CD4-positive, alpha-beta T cell treated with Interleukin-17A for 1 hour (primary cell): ENCODE results near the gene SRGAP3.
A peak's percentile ranks its signal among the peaks of the same experiment; 100 is the strongest.

Experiments used
- DNase-seq: peaks from one replicate; pipeline ENCODE4 v3.0.0-alpha.2; 2020

The SRGAP3 gene

GRCh38 chr3:8981296-8981695 is 268.1 kb downstream of the SRGAP3 start:
- DNase-seq = no peak

DNA sequence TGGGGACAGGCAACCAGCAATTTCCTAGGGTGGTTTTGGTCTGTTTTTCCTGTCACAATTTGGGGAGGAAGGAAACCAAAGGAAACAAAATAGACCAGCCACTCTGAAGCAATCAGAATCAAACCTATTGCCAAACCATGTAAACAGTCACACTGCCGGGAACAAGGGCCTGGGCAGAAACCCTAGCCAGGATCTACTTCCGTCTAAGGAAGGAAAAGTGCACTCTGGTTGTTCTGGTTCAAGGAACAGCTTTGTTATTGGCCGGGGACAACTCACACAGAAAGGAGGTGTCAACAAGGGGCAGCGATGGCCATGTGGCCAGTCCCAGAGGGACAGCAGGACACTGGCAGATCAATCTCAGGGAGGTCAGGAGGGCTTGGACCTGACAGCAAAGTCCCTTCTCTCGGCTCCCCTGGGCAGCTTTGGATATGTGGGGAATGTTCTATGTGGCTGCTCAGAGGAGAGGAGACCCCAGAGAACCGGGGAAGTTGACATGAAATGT is 268.6 kb downstream of the SRGAP3 start:
- DNase-seq = no peak

DNA sequence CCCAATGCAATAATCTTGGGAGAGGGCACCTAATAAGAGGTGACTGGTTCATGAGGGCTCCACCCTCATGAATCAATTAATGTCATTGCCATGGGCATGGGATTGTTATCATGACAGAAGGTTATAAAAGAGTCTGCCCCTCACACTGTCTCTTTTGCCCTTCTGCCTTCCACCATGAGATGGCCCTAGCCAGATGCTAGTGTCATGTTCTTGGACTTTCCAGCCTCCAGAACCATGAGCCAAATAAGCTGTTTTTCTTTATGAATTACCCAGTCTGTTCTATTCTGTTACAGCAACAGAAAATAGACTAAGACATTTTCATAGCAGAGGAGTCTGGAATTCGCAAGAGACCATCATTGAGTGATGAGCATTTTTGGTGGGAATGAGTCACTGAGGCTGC is 270.2 kb downstream of the SRGAP3 start:
- DNase-seq = no peak

GRCh38 chr3:8978551-8978950 is 270.9 kb downstream of the SRGAP3 start:
- DNase-seq = no peak

GRCh38 chr3:8976540-8977182 is 272.8 kb downstream of the SRGAP3 start:
- DNase-seq = no peak

- DNase-seq = no peak
These were observed 274.1 kb downstream of the SRGAP3 start for GRCh38 chr3:8975081-8976020.

- DNase-seq = no peak
These were observed 275.0 kb downstream of the SRGAP3 start for GRCh38 chr3:8974458-8974857.

DNA sequence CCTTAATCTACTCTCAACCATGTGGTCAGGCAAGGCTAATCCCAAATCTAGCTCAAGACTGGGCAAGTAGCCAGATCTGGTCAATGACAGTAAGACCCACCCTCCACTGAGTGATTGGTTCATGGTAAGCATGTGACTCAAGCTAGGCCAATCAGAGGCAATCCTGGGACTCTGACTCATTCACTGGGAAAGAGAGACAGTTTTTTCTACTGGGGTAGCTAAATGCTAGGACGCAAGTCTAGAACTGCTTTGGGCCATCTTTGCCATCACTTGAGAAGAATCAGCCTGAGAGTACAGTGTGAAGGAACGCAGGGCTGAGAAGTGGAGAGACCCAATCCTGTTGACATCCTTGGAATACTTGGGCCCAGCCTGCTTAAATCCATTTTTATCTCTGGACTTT is 276.8 kb downstream of the SRGAP3 start:
- DNase-seq = no peak

GRCh38 chr3:8970971-8971589 is 278.4 kb downstream of the SRGAP3 start:
- peak; percentile 81 for DNase-seq

GRCh38 chr3:8969241-8969640 is 280.2 kb downstream of the SRGAP3 start:
- DNase-seq = no peak

GRCh38 chr3:8968375-8968882 is 281.0 kb downstream of the SRGAP3 start:
- DNase-seq = no peak

DNA sequence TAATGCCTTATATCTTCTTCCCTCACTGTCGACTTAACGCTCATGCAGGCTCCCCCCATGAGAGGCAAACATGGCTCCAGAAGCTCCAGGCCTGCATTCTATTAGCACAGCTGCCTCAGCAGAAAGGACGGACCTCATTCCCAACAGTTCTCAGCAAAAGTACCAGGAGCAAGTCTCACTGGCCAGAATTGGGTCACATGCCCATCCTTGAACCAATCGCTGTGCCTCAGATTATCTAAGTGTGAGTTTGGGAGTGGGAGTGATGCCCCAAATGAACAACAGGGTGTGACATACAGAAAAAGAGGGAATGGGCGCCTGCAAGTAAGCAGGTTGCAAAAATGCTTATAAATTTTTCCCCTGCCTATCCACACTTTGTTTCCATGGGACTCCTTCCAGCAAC is 281.9 kb downstream of the SRGAP3 start:
- no peak for DNase-seq

DNA sequence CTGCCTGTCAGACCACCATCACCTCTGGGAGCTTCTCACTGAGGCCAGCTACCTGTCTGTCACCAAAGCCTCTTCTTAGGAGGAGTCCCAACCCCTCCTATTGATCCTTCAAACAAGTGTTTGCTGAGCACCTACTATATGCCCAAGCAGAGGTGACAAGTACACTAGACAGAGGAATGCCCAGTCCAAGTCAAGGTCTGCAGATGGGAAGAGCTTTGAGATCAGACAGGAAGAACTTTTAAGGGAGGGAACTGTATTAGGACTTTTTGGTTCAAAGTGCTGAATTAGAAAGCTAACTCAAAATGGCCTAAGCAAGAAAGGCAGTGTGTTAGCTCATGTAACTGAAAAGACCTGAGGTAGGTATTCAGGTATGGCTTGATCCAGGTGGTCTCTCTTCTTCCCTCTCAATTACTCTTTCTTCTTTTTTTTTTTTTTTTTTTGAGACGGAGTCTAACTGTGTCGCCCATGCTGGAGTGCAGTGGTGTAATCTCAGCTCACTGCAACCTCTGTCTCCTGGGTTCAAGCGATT is 282.6 kb downstream of the SRGAP3 start:
- DNase-seq = no peak

DNA sequence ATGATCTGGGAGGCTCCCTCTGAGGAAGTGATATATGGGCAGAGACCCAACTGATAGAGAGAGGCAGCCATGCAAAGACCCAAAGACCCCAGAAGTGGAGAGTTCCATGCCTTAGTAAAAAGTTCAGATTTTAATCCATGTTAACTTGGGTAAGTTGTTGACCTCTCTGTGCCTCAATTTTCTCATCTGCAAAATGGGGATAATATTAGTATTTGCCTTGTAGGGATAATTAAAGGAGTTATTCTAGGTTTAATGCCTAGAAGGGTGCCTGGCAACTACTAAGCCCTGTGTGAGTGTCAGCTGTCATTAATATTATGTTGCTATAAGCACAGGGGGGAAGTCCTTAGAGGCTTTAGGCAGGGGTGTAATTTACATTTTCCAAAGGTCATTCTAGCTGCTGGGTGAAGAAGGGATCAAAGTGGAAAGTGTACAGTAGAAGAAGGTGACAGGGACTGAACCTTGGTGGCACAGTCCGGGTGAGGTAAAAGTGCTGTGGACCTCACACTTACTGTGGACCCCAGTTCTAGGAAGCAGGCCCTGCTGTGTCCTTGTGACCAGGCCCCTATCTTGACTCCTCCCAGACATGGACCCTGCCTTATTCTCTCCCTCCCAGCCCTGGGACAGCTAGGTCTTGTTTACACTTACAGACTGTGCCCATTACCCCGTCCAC is 283.2 kb downstream of the SRGAP3 start:
- DNase-seq = no peak

DNA sequence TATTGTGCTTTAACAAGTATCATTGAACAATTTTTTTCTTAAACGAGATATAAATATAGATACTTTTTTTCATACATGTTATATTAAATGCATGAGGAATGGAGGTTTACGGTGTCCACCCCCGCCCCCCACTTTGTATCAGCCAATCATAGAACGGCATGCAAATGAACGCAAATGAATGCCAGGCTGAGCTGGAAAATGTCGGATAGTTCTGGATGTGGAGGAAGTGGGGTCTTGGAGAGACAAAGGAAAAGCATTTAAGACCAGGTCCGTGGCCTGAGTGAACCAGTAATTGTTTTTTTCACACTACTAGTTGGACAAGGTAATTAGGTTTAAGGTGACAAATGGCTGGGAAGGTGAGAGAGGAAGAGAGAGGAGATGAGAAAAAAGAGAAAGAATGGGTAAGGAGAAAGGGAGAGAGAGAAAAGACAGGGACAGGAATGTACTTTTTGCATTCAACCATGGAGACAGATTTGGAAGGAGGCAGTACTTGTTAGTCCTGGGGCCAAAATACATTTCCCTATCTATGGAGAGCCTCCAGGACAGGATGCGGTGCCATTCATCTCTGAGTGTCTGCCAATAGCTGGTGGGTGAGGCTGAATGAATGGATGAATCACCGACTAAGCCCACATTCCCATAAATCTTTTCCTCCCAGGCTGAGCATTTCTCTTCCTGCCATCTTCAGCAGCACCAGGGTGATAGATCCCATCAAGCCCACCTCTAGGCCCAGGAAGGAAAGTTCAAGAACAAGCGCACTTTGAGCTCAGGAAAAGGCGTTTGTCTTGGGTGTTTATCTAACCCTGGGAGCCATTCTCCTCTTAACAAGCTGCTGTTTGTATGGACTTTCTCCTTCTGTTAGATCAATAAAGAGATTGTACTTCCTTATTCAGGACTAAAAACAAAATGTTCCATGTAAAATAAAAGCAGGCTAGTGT is 284.7 kb downstream of the SRGAP3 start:
- DNase-seq = no peak

- peak; percentile 94 for DNase-seq
These were observed 286.2 kb downstream of the SRGAP3 start, which contains the start of gene RAD18 for GRCh38 chr3:8963137-8963853. Gene RAD18, minus strand, starts transcription at chr3:8963472. Its CDS starts 87 bp downstream, at chr3:8963385.

DNA sequence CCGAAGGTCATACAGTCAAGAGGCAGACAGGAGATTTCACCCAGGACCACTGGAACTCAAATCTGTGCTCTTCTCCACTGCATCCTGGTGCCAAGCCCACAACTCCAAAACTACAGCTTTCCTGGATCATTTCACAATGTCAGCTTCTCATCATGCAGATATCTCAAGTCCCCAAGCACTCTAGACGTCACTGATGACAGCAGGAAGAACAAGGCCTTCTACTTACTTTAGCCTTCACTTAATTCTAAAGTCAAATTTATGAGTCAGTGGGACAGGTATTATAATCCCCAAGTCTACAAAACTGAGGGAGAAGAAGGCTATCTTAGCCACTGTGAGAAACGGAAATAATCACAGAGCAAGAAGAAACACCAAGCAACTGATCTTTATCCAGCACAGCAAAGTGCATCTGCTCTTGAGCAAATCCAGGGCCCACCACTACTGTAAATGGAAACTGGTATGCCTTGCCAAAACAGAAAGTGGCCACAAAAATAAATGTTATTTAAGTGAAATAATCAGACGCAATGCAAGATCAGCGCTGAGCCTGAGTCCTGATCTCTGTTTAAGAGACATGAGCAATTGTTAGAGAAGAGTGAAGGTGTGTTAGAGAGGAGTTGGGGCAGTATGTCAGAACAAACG is 287.1 kb downstream of the SRGAP3 start:
- DNase-seq = peak; percentile 12

DNA sequence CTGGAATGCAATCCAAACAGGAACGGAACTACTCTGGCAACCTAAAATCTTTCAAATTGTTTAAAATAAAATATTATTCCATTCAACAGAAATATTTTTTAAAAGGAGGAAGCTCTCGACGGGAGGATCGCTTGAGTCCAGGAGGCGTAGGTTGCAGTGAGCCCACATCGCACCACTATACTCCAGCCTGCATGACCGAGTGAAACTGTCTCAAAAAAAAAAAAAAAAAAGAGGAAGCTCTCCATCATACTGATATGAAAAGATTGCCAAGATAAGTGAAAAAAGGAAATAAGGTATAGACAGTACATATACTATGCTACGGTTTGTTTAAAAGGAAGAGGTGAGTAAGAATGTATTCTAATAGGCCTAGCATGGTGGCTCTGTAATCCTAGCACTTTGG is 289.8 kb downstream of the SRGAP3 start:
- DNase-seq = no peak

DNA sequence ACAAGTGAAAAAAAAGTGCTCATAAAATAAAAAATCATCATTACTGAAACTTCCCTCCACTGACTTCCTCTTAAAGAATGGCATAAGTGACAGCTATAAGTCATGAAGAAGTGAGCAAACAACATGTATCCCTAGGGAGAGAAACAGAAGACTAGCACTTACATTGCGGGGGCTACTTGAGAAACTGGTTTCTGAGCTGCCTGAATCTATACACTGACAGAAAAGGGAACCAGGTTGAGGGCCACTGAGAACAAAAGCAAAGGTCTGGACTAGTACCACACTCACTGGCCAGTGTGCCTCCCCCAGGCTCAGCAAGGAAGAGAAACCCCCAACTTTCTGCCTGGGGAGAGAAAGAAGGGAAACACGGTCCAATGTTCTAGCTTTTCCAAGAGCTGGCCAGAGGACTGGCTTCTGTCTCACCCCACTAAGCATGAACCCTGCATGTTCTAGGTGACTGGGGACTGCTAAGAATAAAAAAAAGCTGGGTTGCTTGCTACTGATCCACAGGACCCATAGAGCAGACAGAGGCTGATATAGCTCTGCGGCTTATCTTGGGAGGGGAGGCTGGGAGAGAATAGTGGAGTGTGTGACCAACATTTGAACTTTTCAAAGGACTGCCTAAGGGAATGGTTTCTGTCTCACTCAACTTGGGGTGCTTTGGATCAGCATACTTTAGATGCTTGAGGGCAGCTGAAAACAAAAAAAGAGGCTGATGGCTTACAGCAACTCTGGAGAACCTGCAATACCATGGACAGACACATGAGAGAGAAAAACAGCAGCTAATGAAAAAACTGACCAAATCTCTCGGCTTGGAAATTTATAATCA is 294.3 kb downstream of the SRGAP3 start:
- no peak for DNase-seq
